ENCODE results near the gene INHBE.

DNA sequence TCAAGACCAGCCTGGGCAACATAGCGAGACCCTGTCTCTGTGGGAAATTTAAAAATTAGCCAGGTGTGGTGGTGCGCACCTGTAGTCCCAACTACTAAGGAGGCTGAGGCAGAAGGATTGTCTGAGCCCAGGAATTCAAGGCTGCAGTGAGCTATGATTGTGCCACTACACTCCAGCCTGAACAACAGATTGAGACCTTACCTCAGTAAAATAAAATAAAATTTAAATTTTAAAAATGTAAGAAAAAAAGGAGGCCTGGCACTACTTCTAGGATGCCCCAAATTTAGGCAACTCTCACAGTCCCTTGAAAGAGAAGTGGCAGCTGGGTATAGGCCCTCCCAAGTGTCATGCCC lies 918 bp upstream of the INHBE start:
- TF ChIP-seq, protein P1, sequence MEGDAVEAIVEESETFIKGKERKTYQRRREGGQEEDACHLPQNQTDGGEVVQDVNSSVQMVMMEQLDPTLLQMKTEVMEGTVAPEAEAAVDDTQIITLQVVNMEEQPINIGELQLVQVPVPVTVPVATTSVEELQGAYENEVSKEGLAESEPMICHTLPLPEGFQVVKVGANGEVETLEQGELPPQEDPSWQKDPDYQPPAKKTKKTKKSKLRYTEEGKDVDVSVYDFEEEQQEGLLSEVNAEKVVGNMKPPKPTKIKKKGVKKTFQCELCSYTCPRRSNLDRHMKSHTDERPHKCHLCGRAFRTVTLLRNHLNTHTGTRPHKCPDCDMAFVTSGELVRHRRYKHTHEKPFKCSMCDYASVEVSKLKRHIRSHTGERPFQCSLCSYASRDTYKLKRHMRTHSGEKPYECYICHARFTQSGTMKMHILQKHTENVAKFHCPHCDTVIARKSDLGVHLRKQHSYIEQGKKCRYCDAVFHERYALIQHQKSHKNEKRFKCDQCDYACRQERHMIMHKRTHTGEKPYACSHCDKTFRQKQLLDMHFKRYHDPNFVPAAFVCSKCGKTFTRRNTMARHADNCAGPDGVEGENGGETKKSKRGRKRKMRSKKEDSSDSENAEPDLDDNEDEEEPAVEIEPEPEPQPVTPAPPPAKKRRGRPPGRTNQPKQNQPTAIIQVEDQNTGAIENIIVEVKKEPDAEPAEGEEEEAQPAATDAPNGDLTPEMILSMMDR (IDR thresholded peaks at IDR 0.05): no peak
- no peak for TF ChIP-seq POLR2AphosphoS5 (IDR thresholded peaks at IDR 0.05; ENCODE audit: low read depth, low read length)
- TF ChIP-seq, protein P2, sequence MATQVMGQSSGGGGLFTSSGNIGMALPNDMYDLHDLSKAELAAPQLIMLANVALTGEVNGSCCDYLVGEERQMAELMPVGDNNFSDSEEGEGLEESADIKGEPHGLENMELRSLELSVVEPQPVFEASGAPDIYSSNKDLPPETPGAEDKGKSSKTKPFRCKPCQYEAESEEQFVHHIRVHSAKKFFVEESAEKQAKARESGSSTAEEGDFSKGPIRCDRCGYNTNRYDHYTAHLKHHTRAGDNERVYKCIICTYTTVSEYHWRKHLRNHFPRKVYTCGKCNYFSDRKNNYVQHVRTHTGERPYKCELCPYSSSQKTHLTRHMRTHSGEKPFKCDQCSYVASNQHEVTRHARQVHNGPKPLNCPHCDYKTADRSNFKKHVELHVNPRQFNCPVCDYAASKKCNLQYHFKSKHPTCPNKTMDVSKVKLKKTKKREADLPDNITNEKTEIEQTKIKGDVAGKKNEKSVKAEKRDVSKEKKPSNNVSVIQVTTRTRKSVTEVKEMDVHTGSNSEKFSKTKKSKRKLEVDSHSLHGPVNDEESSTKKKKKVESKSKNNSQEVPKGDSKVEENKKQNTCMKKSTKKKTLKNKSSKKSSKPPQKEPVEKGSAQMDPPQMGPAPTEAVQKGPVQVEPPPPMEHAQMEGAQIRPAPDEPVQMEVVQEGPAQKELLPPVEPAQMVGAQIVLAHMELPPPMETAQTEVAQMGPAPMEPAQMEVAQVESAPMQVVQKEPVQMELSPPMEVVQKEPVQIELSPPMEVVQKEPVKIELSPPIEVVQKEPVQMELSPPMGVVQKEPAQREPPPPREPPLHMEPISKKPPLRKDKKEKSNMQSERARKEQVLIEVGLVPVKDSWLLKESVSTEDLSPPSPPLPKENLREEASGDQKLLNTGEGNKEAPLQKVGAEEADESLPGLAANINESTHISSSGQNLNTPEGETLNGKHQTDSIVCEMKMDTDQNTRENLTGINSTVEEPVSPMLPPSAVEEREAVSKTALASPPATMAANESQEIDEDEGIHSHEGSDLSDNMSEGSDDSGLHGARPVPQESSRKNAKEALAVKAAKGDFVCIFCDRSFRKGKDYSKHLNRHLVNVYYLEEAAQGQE (IDR thresholded peaks at IDR 0.05; ENCODE audit: insufficient read depth in 1 of 2, low read depth in 2 of 2, low read length in 1 of 2): no peak
- no peak for TF ChIP-seq SIN3A (IDR thresholded peaks at IDR 0.05; ENCODE audit: borderline replicate concordance, insufficient read depth, low read depth, low read length)
- no peak for TF ChIP-seq TCF7L2 (IDR thresholded peaks at IDR 0.05; ENCODE audit: low read depth, low read length)

All from Panc1 (cell line).